ENCODE results near the gene AMBRA1. TPM values are rescaled to one million over a fixed set of nuclear protein-coding genes. Genes with fewer than 3 reads are reported as not detected.

Gene AMBRA1
- total and polyA plus RNA-seq, 2 donors (not counting 3 experiments of a cell fraction or from before 2014, with no cell fraction given), result 18.4 to 32.4 TPM

GRCh38 chr11:46426233-46426991 is 167.4 kb downstream of the AMBRA1 start:
- Histone ChIP-seq H2AFZ (ENCODE audit: low read depth, low read length) (no peak overlapping the region), H3K4me3 (replicated peaks in 1 of 3; ENCODE audit: insufficient read depth in 1 of 3, low read depth in 1 of 3, low read length in 3 of 3) (no peak overlapping the region), H3K79me2 (ENCODE audit: control insufficient read depth, insufficient read depth, low read length) (no peaks in the 10 kb centered on the region), H3K27ac (ENCODE audit: insufficient read depth, low read depth, low read length) (no peak overlapping the region), H4K20me1 (replicated peaks; ENCODE audit: control insufficient read depth, extremely low read depth, insufficient read depth, low read length) (no peaks in the 10 kb centered on the region), H3K9me3 (replicated peaks; ENCODE audit: control insufficient read depth, insufficient read depth, low read length) (no peaks in the 10 kb centered on the region), H3K9me1 (replicated peaks; ENCODE audit: control insufficient read depth, extremely low read depth, insufficient read depth, low read length) (no peaks in the 10 kb centered on the region), H3K27me3 (ENCODE audit: control insufficient read depth in 2 of 2, insufficient read depth in 2 of 2, low read length in 2 of 2) (no peaks in the 10 kb centered on the region), H3K4me1 (ENCODE audit: control insufficient read depth, extremely low read depth, insufficient read depth, low read length) (no peaks in the 10 kb centered on the region), H3K9ac (replicated peaks; ENCODE audit: extremely low read depth, insufficient read depth, low read length) (no peak overlapping the region), H3K36me3 (ENCODE audit: control insufficient read depth in 2 of 2, extremely low read depth in 1 of 2, insufficient read depth in 2 of 2, low read length in 2 of 2) (peaks cover 0 to 3% of the 10 kb centered on the region in 2 experiments), H3K4me2 (ENCODE audit: insufficient read depth, low read length) (no peak overlapping the region)
- TF ChIP-seq JUN (IDR thresholded peaks at IDR 0.05; ENCODE audit: borderline replicate concordance, insufficient read depth, insufficient read length, low read depth) (no peak), POLR2A (IDR thresholded peaks at IDR 0.05; ENCODE audit: low read depth, low read length) (no peak), MAX (IDR thresholded peaks at IDR 0.05; ENCODE audit: insufficient read depth, insufficient read length) (no peak), CTCF (IDR thresholded peaks at IDR 0.05; ENCODE audit: extremely low read depth in 1 of 2, insufficient read depth in 1 of 2, low read depth in 1 of 2, low read length in 2 of 2) (no peak), EZH2 (IDR thresholded peaks at IDR 0.05; ENCODE audit: borderline replicate concordance, low read depth, low read length, severe bottlenecking) (no peak), MYC (IDR thresholded peaks at IDR 0.05; ENCODE audit: low read depth, low read length) (no peak), POLR2AphosphoS5 (IDR thresholded peaks at IDR 0.05; ENCODE audit: insufficient read depth, low read depth, low read length) (no peak), FOS (IDR thresholded peaks at IDR 0.05; ENCODE audit: borderline replicate concordance, insufficient read depth, low read length) (no peak), GATA2 (IDR thresholded peaks at IDR 0.05; ENCODE audit: insufficient read depth, insufficient read length, low read depth, low read length) (no peak)
- FAIRE-seq (no peak), DNase-seq (ENCODE audit: low read depth, low spot score) (no peak)
- ChIA-PET POLR2A (no interaction called here), CTCF (no interaction called here)
- dilution Hi-C loops (cut with MboI; ENCODE audit: extremely low pct_ligation_motif_present, low sequenced_read_pairs) (no loop called here), intact Hi-C loops (cut with micrococcal nuclease) (no loop called here)
- BruUV-seq (replicated peaks), result no TSS peak
